K562 (cell line): ENCODE results near the gene KLK3. TPM values are rescaled to one million over a fixed set of nuclear protein-coding genes. Genes with fewer than 3 reads are reported as not detected.
A peak's percentile ranks its signal among the peaks of the same experiment; 100 is the strongest.

Source experiments
- ATAC-seq: fragments of 200-7000 bp; cut with Tn5 transposase; 3 replicates; pipeline ENCODE4 v1.9.1; 2020; ENCODE audit warnings: moderate library complexity
- BruUV-seq: library from RNA; stranded (reverse); fragments of 400-500 nt; replicated peaks from 2 replicates; lab custom pipeline; 2021; lab: Mats Ljungman, UMichigan
- CTCF ChIA-PET: fragments of 300-600 bp; formaldehyde crosslinking; extraction: SDS; loops from one replicate; lab custom pipeline; 2021; ENCODE audit warnings: low intra/inter-chr PET ratio; lab: Yijun Ruan, JAX
- POLR2A ChIA-PET: fragments of 300-600, 350-650 bp; sonication (Branson Sonifier 250); formaldehyde crosslinking; extraction: SDS; loops from one replicate; lab custom pipeline; 2021; ENCODE audit warnings: antibody characterized with exemption, inconsistent platforms; lab: Yijun Ruan, JAX
- DNase-seq, 4 experiments: peaks; one replicate each; pipeline versions ENCODE4 v3.0.0 to v3.0.0-alpha.2; 2011 to 2018; ENCODE audit warnings: low spot score in 3 of 4, mixed read lengths in 3 of 4; ENCODE audit errors: extremely low read depth in 1 of 4
- FAIRE-seq: peaks from 2 replicates; lab custom pipeline; 2011; peaks lifted over from hg19 to GRCh38; lab: Jason Lieb, UNC
- H2AFZ ChIP-seq: 2 replicates; pipeline ENCODE4 v1.6.0; 2011; ENCODE audit warnings: low read depth, low read length, control low read depth, inconsistent platforms
- H3K27ac ChIP-seq: fragments of 200-600 bp; 3 replicates; pipeline ENCODE4 v1.8.0; 2011; ENCODE audit warnings: low read depth, mild to moderate bottlenecking, control low read depth, inconsistent platforms, low read length, moderate library complexity, mixed read lengths; ENCODE audit errors: extremely low read depth
- H3K27me3 ChIP-seq, 2 experiments: fragments of 300-600 bp in 1 of 2; 2 replicates in 1 of 2; 3 replicates in 1 of 2; pipeline versions ENCODE4 v1.6.0 to v1.8.0; 2011; ENCODE audit warnings: inconsistent platforms in 2 of 2, low read length in 2 of 2, mild to moderate bottlenecking in 1 of 2, mixed read lengths in 1 of 2, moderate library complexity in 1 of 2; ENCODE audit not compliant: control insufficient read depth in 2 of 2, insufficient read depth in 2 of 2
- H3K36me3 ChIP-seq: fragments of 300-600 bp; 3 replicates; pipeline ENCODE4 v1.8.0; 2011; ENCODE audit warnings: mild to moderate bottlenecking, low read length, inconsistent platforms; ENCODE audit not compliant: control insufficient read depth, insufficient read depth
- H3K4me1 ChIP-seq, 2 experiments: fragments of 200-600 bp in 1 of 2; replicated peaks in 1 of 2; 2 replicates in 1 of 2; 3 replicates in 1 of 2; pipeline versions ENCODE4 v1.5.1 to v1.8.0; 2011; ENCODE audit warnings: inconsistent platforms in 2 of 2, low read length in 2 of 2, mild to moderate bottlenecking in 1 of 2, mixed read lengths in 1 of 2, moderate library complexity in 1 of 2; ENCODE audit not compliant: control insufficient read depth in 2 of 2, insufficient read depth in 2 of 2
- H3K4me2 ChIP-seq: 2 replicates; pipeline ENCODE4 v1.6.1; 2011; ENCODE audit warnings: low read length, control low read depth, inconsistent platforms, mixed read lengths; ENCODE audit not compliant: insufficient read depth
- H3K4me3 ChIP-seq: fragments of 200-600 bp; sonication (generic), shearing (Covaris generic); 2 replicates; pipeline ENCODE4 v1.5.1; 2016; ENCODE audit warnings: control low read depth, inconsistent platforms
- H3K79me2 ChIP-seq: fragments of 200-600 bp; 3 replicates; pipeline ENCODE4 v1.8.0; 2011; ENCODE audit warnings: low read length, inconsistent platforms; ENCODE audit not compliant: control insufficient read depth, insufficient read depth
- H3K9ac ChIP-seq, 2 experiments: 2 replicates each; pipeline versions ENCODE4 v1.6.0 to v1.6.1; 2011; ENCODE audit warnings: low read depth in 2 of 2, low read length in 2 of 2, control low read depth in 1 of 2, inconsistent platforms in 1 of 2, mild to moderate bottlenecking in 1 of 2, mixed read lengths in 1 of 2; ENCODE audit not compliant: insufficient read depth in 1 of 2
- H3K9me1 ChIP-seq: one replicate; pipeline ENCODE4 v1.6.0; 2011; ENCODE audit warnings: inconsistent platforms, mild to moderate bottlenecking, low read length, moderate library complexity; ENCODE audit not compliant: control insufficient read depth, insufficient read depth
- H3K9me3 ChIP-seq: replicated peaks from 2 replicates; pipeline ENCODE4 v1.5.1; 2011; ENCODE audit warnings: low read depth, low read length, inconsistent platforms; ENCODE audit not compliant: control insufficient read depth, insufficient read depth
- H4K20me1 ChIP-seq: replicated peaks from 2 replicates; pipeline ENCODE4 v1.6.1; 2011; ENCODE audit warnings: low read length, inconsistent platforms, mixed read lengths; ENCODE audit not compliant: control insufficient read depth, insufficient read depth
- BCOR ChIP-seq: fragments of 450-650 bp; IDR thresholded peaks from 2 replicates; pipeline ENCODE4 v1.6.1; 2016
- HNRNPK ChIP-seq: fragments of 200-400 bp; formaldehyde crosslinking; IDR thresholded peaks from one replicate; pipeline ENCODE4 v1.6.1; 2018; ENCODE audit warnings: mild to moderate bottlenecking, low read depth, low read length; ENCODE audit not compliant: poor library complexity, severe bottlenecking
- KDM1A ChIP-seq, 2 experiments: fragments of 450-650 bp; IDR thresholded peaks; 2 replicates each; pipeline ENCODE4 v1.6.1; 2016; ENCODE audit warnings: mild to moderate bottlenecking in 2 of 2
- RBM25 ChIP-seq: fragments of 200-400 bp; formaldehyde crosslinking; IDR thresholded peaks from 2 replicates; pipeline ENCODE4 v1.6.1; 2018; ENCODE audit warnings: low read length, low read depth, moderate library complexity; ENCODE audit not compliant: severe bottlenecking
- REST ChIP-seq, 2 experiments: fragments of 450-650 bp; formaldehyde crosslinking in 1 of 2; IDR thresholded peaks; 2 replicates each; pipeline versions ENCODE4 v1.4.0 to v1.6.1; 2014 to 2020; ENCODE audit warnings: mild to moderate bottlenecking in 2 of 2, borderline replicate concordance in 1 of 2, low read depth in 1 of 2
- ZFP36 ChIP-seq: fragments of 150-350 bp; IDR thresholded peaks from 2 replicates; pipeline ENCODE4 v1.6.1; 2018; ENCODE audit warnings: low read length, low read depth; ENCODE audit not compliant: partially characterized antibody
- WGBS: fragments of 100-300 bp; shearing (Covaris generic); methylation state at CpG from one replicate; pipeline ENCODE4 v1.1.6; 2016; ENCODE audit warnings: low coverage, mixed read lengths; ENCODE audit not compliant: insufficient coverage; ENCODE audit errors: missing lambda C conversion rate; 5-methylcytosine and 5-hydroxymethylcytosine counted together
- in situ Hi-C: fragments of 300-500 bp; cut with MboI; formaldehyde crosslinking; loops from 4 replicates; pipeline ENCODE4 v1.15.0; 2018; ENCODE audit warnings: inconsistent platforms, mixed read lengths
- intact Hi-C: fragments of 100-400 bp; cut with micrococcal nuclease; formaldehyde crosslinking; loops from 2 replicates; pipeline ENCODE4 v1.14.2; 2022
- polyA plus RNA-seq, 8 experiments: library from polyadenylated mRNA; depleted of rRNA in 4 of 8; stranded (reverse) in 5 of 8; unstranded in 3 of 8; fragments of >200 nt; fragmentation: Nextera tagmentation in 2 of 8; fragmentation: Illumina TruSeq in 1 of 8; extraction: Ambion mirVana in 2 of 8; extraction: Trizol in 1 of 8; gene quantifications; 2 replicates each; pipeline versions ENCODE4 v1.2.1 to v1.2.3, GENCODE V29; 2011 to 2014; ENCODE audit warnings: inconsistent platforms in 1 of 8, missing spikeins in 1 of 8
- total RNA-seq, 7 experiments: library from RNA; depleted of rRNA in 6 of 7; stranded (reverse); fragments of >200 nt in 6 of 7; fragmentation: Illumina TruSeq in 2 of 7; extraction: Trizol in 2 of 7; gene quantifications; 2 replicates each; pipeline versions ENCODE4 v1.2.1 to v1.2.3, GENCODE V29; 2011 to 2021; ENCODE audit warnings: low replicate concordance in 1 of 7

The KLK3 gene
- total and polyA plus RNA-seq, 9 of the 15 experiments (the other 6 are each of a cell fraction or from before 2014, with no cell fraction given) = not detected

- no peak for FAIRE-seq
- Histone ChIP-seq H3K4me1 (peaks cover 9 to 17% of the 10 kb centered on the region in 2 experiments; a peak in 4 of 5 replicates), H3K36me3 (no peaks in the 10 kb centered on the region), H3K9me1 (no peaks in the 10 kb centered on the region), H3K9me3 (no peaks in the 10 kb centered on the region), H3K79me2 (no peaks in the 10 kb centered on the region)
- in situ Hi-C loops = no loop called here
- 11% methylated on average over 7 of the region's 7 CpGs for WGBS
- peak; percentile 33 to 53; a peak in 2 of 4 replicates for TF ChIP-seq KDM1A (IDR thresholded peaks at IDR 0.05)
- no peak for TF ChIP-seq HNRNPK
- TF ChIP-seq RBM25 = peak; percentile 80
- TF ChIP-seq BCOR = peak; percentile 52; the same call in 1 of the 2 replicates
- TF ChIP-seq ZFP36 = peak; percentile 72
- TF ChIP-seq REST (IDR thresholded peaks at IDR 0.05; ENCODE audit: borderline replicate concordance) = no peak
- TF ChIP-seq REST (CRISPR knock-in tag; IDR thresholded peaks at IDR 0.05; ENCODE audit: low read depth) = no peak
- TF ChIP-seq, all 486 proteins: peak for 4
- intact Hi-C loops = no loop called here
- ATAC-seq (no peak), DNase-seq (no peak)
- Histone ChIP-seq H3K4me2 (no peak overlapping the region), H3K27me3 (peaks cover 0 to 20% of the 10 kb centered on the region in 2 experiments; a peak in 3 of 5 replicates), H3K4me3 (no peak overlapping the region), H2AFZ (no peak overlapping the region), H3K27ac (no peak overlapping the region), H4K20me1 (no peaks in the 10 kb centered on the region; the same call in 1 of the 2 replicates), H3K9ac (no peak overlapping the region)
- BruUV-seq = no TSS peak
- CTCF ChIA-PET = no interaction called here
- POLR2A ChIA-PET = no interaction called here
These were observed 23.7 kb upstream of the KLK3 start for GRCh38 chr19:50831026-50831396.
